HL-60 (cell line): ENCODE measurements around the gene PSMC6.

ENCODE experiments used
- GABPA ChIP-seq: IDR thresholded peaks from 2 replicates; pipeline ENCODE4 v1.6.1; 2012; ENCODE audit warnings: low read depth
- POLR2AphosphoS5 ChIP-seq: IDR thresholded peaks from 2 replicates; pipeline ENCODE4 v1.6.1; 2012; ENCODE audit warnings: low read depth
- SPI1 ChIP-seq: IDR thresholded peaks from 2 replicates; pipeline ENCODE4 v1.6.1; 2012; ENCODE audit warnings: low read depth, mild to moderate bottlenecking, borderline replicate concordance
- TF ChIP-seq, protein P1 (sequence below): IDR thresholded peaks from one replicate; pipeline ENCODE4 v1.5.1; 2011; ENCODE audit warnings: low read length, control low read depth, inconsistent platforms; ENCODE audit not compliant: insufficient read depth
- TF ChIP-seq, protein P2 (sequence below): IDR thresholded peaks from 2 replicates; pipeline ENCODE4 v1.6.1; 2012; ENCODE audit warnings: low read depth; ENCODE audit not compliant: insufficient replicate concordance

DNA sequence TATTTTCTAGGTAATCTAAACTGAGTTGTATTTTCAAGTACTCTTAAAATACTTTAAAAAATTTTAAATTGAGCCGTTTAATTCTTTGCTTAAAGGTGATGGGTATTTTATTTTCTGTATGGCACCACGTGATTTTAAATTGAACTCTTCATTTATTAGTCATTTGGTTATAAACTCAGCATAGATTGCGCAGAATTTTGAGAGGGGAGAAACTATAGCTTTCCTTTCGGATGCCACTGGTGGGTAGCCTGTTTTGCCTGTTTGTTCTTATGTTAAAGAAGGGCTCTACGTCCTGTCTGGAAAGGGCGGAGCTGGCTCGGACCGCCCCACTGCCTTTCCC is 22.6 kb downstream of the PSMC6 start:
- TF ChIP-seq, protein P1, sequence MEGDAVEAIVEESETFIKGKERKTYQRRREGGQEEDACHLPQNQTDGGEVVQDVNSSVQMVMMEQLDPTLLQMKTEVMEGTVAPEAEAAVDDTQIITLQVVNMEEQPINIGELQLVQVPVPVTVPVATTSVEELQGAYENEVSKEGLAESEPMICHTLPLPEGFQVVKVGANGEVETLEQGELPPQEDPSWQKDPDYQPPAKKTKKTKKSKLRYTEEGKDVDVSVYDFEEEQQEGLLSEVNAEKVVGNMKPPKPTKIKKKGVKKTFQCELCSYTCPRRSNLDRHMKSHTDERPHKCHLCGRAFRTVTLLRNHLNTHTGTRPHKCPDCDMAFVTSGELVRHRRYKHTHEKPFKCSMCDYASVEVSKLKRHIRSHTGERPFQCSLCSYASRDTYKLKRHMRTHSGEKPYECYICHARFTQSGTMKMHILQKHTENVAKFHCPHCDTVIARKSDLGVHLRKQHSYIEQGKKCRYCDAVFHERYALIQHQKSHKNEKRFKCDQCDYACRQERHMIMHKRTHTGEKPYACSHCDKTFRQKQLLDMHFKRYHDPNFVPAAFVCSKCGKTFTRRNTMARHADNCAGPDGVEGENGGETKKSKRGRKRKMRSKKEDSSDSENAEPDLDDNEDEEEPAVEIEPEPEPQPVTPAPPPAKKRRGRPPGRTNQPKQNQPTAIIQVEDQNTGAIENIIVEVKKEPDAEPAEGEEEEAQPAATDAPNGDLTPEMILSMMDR: no peak
- TF ChIP-seq SPI1 (no peak), POLR2AphosphoS5 (no peak), GABPA (no peak)
- TF ChIP-seq, protein P2, sequence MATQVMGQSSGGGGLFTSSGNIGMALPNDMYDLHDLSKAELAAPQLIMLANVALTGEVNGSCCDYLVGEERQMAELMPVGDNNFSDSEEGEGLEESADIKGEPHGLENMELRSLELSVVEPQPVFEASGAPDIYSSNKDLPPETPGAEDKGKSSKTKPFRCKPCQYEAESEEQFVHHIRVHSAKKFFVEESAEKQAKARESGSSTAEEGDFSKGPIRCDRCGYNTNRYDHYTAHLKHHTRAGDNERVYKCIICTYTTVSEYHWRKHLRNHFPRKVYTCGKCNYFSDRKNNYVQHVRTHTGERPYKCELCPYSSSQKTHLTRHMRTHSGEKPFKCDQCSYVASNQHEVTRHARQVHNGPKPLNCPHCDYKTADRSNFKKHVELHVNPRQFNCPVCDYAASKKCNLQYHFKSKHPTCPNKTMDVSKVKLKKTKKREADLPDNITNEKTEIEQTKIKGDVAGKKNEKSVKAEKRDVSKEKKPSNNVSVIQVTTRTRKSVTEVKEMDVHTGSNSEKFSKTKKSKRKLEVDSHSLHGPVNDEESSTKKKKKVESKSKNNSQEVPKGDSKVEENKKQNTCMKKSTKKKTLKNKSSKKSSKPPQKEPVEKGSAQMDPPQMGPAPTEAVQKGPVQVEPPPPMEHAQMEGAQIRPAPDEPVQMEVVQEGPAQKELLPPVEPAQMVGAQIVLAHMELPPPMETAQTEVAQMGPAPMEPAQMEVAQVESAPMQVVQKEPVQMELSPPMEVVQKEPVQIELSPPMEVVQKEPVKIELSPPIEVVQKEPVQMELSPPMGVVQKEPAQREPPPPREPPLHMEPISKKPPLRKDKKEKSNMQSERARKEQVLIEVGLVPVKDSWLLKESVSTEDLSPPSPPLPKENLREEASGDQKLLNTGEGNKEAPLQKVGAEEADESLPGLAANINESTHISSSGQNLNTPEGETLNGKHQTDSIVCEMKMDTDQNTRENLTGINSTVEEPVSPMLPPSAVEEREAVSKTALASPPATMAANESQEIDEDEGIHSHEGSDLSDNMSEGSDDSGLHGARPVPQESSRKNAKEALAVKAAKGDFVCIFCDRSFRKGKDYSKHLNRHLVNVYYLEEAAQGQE: no peak
